ENCODE measurements around the gene RARRES2.
A peak's percentile ranks its signal among the peaks of the same experiment; 100 is the strongest.

RARRES2 gene

DNA sequence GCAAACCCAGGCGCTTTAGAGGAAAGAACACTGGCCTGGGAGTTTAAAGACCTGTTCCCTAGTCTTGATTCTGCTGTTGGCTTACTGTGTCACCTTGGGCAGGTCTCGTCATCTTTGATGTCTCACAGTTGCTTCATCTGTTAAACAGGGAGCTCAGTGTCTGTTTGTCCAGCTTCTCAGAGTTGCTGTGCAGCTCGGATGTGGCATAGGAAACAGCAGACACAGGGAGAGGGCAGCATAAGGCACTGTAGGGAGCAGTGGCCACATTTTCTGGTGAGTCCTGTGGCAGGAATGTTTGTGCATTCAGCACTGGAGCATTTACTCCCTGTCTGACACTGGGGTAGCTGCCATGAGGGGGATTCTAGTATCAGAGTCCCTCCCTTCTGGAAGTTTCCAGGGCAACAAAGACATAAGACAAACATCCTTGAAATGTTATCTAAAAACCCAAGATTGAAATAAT lies 29.2 kb upstream of the RARRES2 start:
- no peak for DNase-seq (ENCODE audit: low read depth, low spot score)
- CTCF ChIA-PET, result interaction anchor here (0.8 to 3.4 kb wide), 4 partner anchors 15 to 48 kb away, joined by 3 to 28 read pairs (median 4); a partner anchor contains a TSS
- TF ChIP-seq, protein P1, sequence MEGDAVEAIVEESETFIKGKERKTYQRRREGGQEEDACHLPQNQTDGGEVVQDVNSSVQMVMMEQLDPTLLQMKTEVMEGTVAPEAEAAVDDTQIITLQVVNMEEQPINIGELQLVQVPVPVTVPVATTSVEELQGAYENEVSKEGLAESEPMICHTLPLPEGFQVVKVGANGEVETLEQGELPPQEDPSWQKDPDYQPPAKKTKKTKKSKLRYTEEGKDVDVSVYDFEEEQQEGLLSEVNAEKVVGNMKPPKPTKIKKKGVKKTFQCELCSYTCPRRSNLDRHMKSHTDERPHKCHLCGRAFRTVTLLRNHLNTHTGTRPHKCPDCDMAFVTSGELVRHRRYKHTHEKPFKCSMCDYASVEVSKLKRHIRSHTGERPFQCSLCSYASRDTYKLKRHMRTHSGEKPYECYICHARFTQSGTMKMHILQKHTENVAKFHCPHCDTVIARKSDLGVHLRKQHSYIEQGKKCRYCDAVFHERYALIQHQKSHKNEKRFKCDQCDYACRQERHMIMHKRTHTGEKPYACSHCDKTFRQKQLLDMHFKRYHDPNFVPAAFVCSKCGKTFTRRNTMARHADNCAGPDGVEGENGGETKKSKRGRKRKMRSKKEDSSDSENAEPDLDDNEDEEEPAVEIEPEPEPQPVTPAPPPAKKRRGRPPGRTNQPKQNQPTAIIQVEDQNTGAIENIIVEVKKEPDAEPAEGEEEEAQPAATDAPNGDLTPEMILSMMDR (IDR thresholded peaks at IDR 0.05; ENCODE audit: insufficient read depth, low read length, missing control alignments), result no peak
- H3K4me3 ChIP-seq (ENCODE audit: low read depth, low read length), result peak overlapping the region; percentile 89
- POLR2A ChIA-PET, result interaction anchor here (0.6 kb wide), 1 partner anchor 21 kb away, joined by 4 read pairs; no protein-coding TSS in a partner anchor

DNA sequence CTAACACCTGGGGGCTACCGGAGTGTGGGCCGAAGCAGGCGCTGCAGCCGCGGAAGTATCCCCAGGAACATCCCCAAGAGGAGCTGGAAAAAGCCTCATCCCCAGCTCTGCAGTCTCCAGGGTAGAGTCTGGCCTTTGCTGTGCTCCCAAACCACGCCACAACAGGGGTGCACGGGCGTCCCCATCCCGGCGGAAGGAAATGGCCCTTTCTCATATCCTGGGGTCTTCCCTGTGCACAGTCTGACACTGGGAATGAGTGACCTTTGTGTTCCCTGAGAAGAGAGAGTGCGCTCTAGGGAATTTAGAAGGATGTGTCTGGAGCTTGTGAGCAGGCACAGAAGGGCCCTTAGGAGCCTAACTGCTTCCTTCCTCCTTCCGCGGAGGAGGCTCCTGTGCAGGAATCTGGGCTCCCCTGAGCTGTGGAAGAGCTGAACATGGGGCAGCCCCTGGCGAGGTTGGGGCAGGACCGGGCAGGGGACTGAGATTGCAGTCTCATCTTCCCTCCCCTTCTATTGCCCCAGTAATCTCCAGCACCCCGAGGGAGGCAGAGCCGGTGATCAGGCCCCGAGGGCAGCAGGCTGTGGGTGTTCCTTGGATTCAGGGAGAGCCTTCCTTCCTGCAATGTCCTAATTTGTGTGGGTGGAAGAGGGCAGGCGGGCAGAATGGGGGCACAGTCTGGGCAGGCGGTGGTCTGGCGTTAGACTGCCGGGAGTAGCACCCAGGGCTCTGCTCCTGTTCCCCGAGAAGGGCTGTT lies 28.5 kb upstream of the RARRES2 start:
- H3K4me3 ChIP-seq (ENCODE audit: low read depth, low read length), result peak overlapping the region; percentile 89
- ChIA-PET CTCF (interaction anchor here (0.8 to 3.4 kb wide), 6 partner anchors 8 to 49 kb away, joined by 3 to 28 read pairs (median 4); a partner anchor contains a TSS), POLR2A (interaction anchor here (0.7 to 2.3 kb wide), 3 partner anchors 8 to 36 kb away, joined by 3 to 12 read pairs (median 10); a partner anchor contains a TSS)
- no peak for DNase-seq (ENCODE audit: low read depth, low spot score)
- TF ChIP-seq, protein P1 (IDR thresholded peaks at IDR 0.05; ENCODE audit: insufficient read depth, low read length, missing control alignments), result no peak

DNA sequence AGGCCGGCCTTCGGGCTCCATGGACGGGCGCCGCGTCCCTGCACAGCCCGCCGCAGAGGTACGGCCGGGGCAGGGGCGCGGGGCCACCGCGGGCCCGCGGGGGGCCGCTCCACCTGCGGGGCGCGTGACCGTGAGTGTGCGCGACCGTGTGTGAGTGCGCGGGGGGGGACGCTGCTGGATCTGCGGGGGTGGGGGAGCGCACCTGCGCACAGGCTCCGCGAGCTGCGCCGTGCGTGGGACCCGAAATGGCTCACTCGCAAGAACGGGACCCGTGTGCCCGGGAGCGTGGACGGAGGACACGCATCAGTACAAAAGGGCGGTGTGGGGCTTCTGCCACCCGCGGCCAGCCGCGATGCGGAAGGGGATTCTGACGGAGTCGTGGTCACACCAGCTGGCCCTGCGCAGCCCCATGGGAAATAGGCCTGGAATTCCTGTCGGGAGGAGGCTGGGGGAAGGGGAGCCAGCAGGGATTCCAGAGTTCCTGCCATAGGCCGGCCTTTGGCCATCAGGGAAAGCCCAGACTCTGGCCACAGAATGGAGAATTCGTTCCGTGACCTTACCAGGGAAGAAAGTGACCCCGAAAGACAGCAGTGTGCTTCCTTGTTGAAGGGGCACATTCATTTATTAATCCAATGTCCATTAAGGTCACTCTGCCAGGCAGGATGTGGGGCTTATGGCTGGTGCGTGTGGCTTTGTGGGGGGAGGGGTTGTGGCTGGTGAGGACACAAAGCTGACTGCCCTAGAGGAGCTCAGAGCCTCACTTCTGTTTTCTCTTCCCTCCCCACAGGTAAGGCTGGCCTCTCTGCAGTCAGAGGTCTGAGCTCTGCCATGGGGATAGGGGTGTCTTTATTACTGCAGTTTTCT lies 27.7 kb upstream of the RARRES2 start:
- TF ChIP-seq, protein P1 (IDR thresholded peaks at IDR 0.05; ENCODE audit: insufficient read depth, low read length, missing control alignments), result no peak
- POLR2A ChIA-PET, result interaction anchor here (0.7 to 2.3 kb wide), 4 partner anchors 9 to 37 kb away, joined by 3 to 12 read pairs (median 7); a partner anchor contains a TSS
- peak overlapping the region; percentile 89 for H3K4me3 ChIP-seq (ENCODE audit: low read depth, low read length)
- no peak for DNase-seq (ENCODE audit: low read depth, low spot score)
- CTCF ChIA-PET, result interaction anchor here (1.0 to 4.9 kb wide), 4 partner anchors 9 to 38 kb away, joined by 3 to 37 read pairs (median 22); a partner anchor contains a TSS

DNA sequence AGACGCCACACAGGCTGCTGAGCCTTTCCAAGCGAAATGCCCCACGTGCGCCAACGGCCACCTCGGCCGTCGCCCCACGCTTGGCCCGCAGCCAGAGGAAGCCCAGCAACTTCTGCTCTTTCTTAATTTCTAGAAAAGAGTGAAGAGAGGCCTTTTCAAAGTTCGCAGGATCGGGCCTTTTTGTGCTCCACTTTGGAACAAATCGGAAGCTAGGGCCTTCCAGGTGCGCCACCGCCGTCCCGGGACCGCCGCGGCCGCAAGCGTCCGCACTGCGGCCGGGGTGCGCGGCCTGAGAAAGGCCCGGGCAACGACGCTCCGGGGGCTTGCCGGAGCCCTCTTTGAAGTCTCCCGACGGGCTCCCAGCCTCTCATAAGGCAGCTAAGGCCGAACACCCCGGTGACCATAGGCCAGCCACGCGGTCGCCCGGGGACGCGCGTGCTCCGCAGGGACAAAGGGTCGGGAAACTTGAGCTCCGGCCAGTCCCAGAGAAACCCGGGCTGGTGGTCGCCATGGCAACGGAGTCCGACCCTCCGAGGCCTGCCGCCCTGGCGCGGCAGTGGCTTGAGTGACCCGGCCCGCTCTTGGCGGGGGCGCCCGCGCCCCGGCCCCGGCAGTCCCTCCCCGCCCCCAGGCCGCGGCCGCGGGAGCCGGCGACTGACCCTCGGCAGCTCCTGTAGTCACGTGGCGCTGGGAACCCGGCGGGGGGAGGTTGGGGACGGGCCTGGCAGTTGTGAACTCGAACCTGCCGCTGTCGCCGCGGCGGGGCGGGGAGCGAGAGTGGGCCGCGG lies 26.9 kb upstream of the RARRES2 start, which contains the start of gene REPIN1:
Gene REPIN1, plus strand, starts transcription at position 727 of the 788 bp plus-strand sequence. CDS start 890 bp downstream, outside the sequence.
- TF ChIP-seq, protein P1 (IDR thresholded peaks at IDR 0.05; ENCODE audit: insufficient read depth, low read length, missing control alignments), result no peak
- ChIA-PET CTCF (interaction anchor here (2.4 to 4.9 kb wide), 3 partner anchors 10 to 35 kb away, joined by 15 to 37 read pairs (median 28); a partner anchor contains a TSS), POLR2A (interaction anchor here (1.4 to 2.3 kb wide), 3 partner anchors 10 to 38 kb away, joined by 4 to 12 read pairs (median 10); a partner anchor contains a TSS)
- H3K4me3 ChIP-seq (ENCODE audit: low read depth, low read length), result peak within 1 kb of the TSS; percentile 89
- no peak for DNase-seq (ENCODE audit: low read depth, low spot score)

DNA sequence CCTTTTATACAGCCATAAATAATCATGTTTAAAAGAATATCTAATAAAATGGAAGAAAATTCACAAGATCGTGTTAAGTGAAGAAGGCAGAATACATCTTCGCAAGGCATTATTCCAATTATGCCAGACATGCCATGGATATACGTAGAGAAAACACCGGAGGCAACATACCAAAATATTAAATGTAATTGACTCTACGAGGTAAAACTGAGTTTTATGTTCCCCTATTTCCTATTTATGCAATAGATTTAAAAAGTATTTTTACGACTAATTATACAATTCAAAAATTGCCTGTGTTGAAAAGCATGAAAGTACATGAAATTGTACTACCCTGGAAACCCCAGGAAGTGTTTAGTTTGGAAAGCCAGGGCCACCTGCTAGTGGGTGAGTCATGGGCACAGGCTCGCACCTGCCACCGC lies 26.3 kb upstream of the RARRES2 start:
- DNase-seq (ENCODE audit: low read depth, low spot score), result no peak
- H3K4me3 ChIP-seq (ENCODE audit: low read depth, low read length), result peak overlapping the region; percentile 89
- CTCF ChIA-PET, result interaction anchor here (2.4 to 4.9 kb wide), 3 partner anchors 10 to 36 kb away, joined by 15 to 37 read pairs (median 28); a partner anchor contains a TSS
- POLR2A ChIA-PET, result interaction anchor here (2.3 kb wide), 1 partner anchor 38 kb away, joined by 10 read pairs; a partner anchor contains a TSS
- TF ChIP-seq, protein P1 (IDR thresholded peaks at IDR 0.05; ENCODE audit: insufficient read depth, low read length, missing control alignments), result no peak

Measured in AG04449 (cell line).